Body of pancreas (tissue), 4 donors: ENCODE measurements around the gene IL1RAPL2. TPM values are rescaled to one million over a fixed set of nuclear protein-coding genes. Genes with fewer than 3 reads are reported as not detected.

Experiments
- ATAC-seq: fragments of 150-250 bp; one replicate; pipeline ENCODE4 v1.9.1; 2016
- DNase-seq, 4 donors: peaks; one replicate each; pipeline ENCODE4 v3.0.0-alpha.2; 2019
- H3K27ac ChIP-seq, 4 donors: fragments of 200-600 bp; sonication (generic); 1 replicate in 3 of 4; 2 replicates in 1 of 4; pipeline versions ENCODE4 v1.5.1 to v1.6.1; 2016 to 2019; ENCODE audit warnings: mild to moderate bottlenecking in 1 of 4, mixed read lengths in 1 of 4, moderate library complexity in 1 of 4
- H3K27me3 ChIP-seq, 2 donors: fragments of 200-600 bp; sonication (generic); one replicate each; pipeline ENCODE4 v1.6.0; 2016; ENCODE audit warnings: mild to moderate bottlenecking in 1 of 2
- H3K36me3 ChIP-seq, 2 donors: fragments of 200-600 bp; sonication (generic); replicated peaks in 1 of 2; 2 replicates each; pipeline ENCODE4 v1.5.1; 2016; ENCODE audit warnings: low read depth in 2 of 2; ENCODE audit not compliant: insufficient read depth in 1 of 2
- H3K4me1 ChIP-seq: fragments of 200-600 bp; sonication (generic); one replicate; pipeline ENCODE4 v1.6.0; 2016
- H3K4me3 ChIP-seq, 2 donors: fragments of 200-600 bp; sonication (generic); 1 replicate in 1 of 2; 2 replicates in 1 of 2; pipeline ENCODE4 v1.5.1; 2016 to 2019
- H3K9me3 ChIP-seq, 3 donors: fragments of 200-600 bp; sonication (generic); 1 replicate in 2 of 3; 2 replicates in 1 of 3; pipeline ENCODE4 v1.5.1; 2016
- POLR2A ChIP-seq, 3 donors: fragments of 450-650 bp; IDR thresholded peaks; one replicate each; pipeline ENCODE4 v1.6.1; 2016; ENCODE audit warnings: antibody characterized with exemption in 3 of 3, mild to moderate bottlenecking in 2 of 3
- WGBS, 2 donors: methylation state at CpG; one replicate each; pipeline ENCODE4 v1.1.5; 2017; 5-methylcytosine and 5-hydroxymethylcytosine counted together
- intact Hi-C: fragments of 100-400 bp; cut with DNase I; formaldehyde crosslinking; loops from one replicate; pipeline ENCODE4 v1.15.1; 2023
- total RNA-seq, 2 donors: library from RNA; depleted of rRNA; stranded (reverse); fragments of >200 nt; gene quantifications; one replicate each; pipeline ENCODE4 v1.1.0, GENCODE V29; 2016
- TF ChIP-seq, protein P1 (sequence below), 7 experiments: fragments of 450-650 bp in 4 of 7; fragments of 200-600 bp in 3 of 7; sonication (generic) in 3 of 7; IDR thresholded peaks; one replicate each; pipeline ENCODE4 v1.5.1; 2016 to 2019; ENCODE audit warnings: antibody characterized with exemption in 7 of 7

IL1RAPL2 gene
- total RNA-seq, 2 donors from 2014 or later = not detected

GRCh38 chrX:104795804-104796203 lies 229.8 kb downstream of the IL1RAPL2 start:
- ATAC-seq (no peak), DNase-seq (no peak)
- Histone ChIP-seq H3K4me1 (no peaks in the 10 kb centered on the region), H3K9me3 (no peaks in the 10 kb centered on the region), H3K36me3 (no peaks in the 10 kb centered on the region), H3K27ac (no peak overlapping the region), H3K4me3 (no peak overlapping the region), H3K27me3 (no peaks in the 10 kb centered on the region)
- intact Hi-C loops = no loop called here
- 8 to 40% methylated on average over 1 of the region's 1 CpG for WGBS, 2 donors
- TF ChIP-seq, protein P1, sequence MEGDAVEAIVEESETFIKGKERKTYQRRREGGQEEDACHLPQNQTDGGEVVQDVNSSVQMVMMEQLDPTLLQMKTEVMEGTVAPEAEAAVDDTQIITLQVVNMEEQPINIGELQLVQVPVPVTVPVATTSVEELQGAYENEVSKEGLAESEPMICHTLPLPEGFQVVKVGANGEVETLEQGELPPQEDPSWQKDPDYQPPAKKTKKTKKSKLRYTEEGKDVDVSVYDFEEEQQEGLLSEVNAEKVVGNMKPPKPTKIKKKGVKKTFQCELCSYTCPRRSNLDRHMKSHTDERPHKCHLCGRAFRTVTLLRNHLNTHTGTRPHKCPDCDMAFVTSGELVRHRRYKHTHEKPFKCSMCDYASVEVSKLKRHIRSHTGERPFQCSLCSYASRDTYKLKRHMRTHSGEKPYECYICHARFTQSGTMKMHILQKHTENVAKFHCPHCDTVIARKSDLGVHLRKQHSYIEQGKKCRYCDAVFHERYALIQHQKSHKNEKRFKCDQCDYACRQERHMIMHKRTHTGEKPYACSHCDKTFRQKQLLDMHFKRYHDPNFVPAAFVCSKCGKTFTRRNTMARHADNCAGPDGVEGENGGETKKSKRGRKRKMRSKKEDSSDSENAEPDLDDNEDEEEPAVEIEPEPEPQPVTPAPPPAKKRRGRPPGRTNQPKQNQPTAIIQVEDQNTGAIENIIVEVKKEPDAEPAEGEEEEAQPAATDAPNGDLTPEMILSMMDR (IDR thresholded peaks at IDR 0.05) = no peak
- no peak for TF ChIP-seq POLR2A (IDR thresholded peaks at IDR 0.05)

GRCh38 chrX:104803219-104803618 lies 237.2 kb downstream of the IL1RAPL2 start:
- Histone ChIP-seq H3K27ac (no peak overlapping the region), H3K4me3 (no peak overlapping the region), H3K27me3 (no peaks in the 10 kb centered on the region), H3K36me3 (no peaks in the 10 kb centered on the region), H3K4me1 (no peaks in the 10 kb centered on the region), H3K9me3 (no peaks in the 10 kb centered on the region)
- ATAC-seq = no peak
- WGBS, 2 donors = 20 to 50% methylated on average over 1 of the region's 1 CpG
- TF ChIP-seq, protein P1 (IDR thresholded peaks at IDR 0.05) = no peak
- TF ChIP-seq POLR2A (IDR thresholded peaks at IDR 0.05) = no peak
- intact Hi-C loops = no loop called here
- no peak for DNase-seq

DNA sequence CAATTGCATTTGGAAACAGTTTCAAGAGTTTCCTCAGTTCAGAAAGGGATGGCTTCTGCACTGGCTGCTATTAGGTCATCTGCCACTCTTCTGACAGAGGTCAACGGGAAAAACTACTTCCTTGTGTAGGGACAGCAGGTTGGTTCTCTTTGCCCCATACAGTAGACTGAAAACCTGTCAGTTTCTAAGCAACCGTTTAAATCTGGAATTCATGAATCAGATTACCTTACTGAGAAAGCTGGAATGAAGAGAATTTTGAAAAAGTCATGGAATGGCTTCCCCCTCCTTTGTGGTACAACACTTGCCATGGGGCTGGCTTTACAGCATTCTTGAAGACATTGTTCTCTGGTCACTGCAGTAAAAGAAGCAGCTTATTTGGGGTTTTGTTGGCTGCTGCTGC lies 240.3 kb downstream of the IL1RAPL2 start:
- 33 to 42% methylated on average over 2 of the region's 2 CpGs for WGBS, 2 donors
- Histone ChIP-seq H3K36me3 (no peaks in the 10 kb centered on the region), H3K9me3 (no peaks in the 10 kb centered on the region), H3K4me1 (no peaks in the 10 kb centered on the region), H3K27ac (no peak overlapping the region), H3K27me3 (no peaks in the 10 kb centered on the region), H3K4me3 (no peak overlapping the region)
- intact Hi-C loops = no loop called here
- ATAC-seq (no peak), DNase-seq (no peak)
- no peak for TF ChIP-seq POLR2A (IDR thresholded peaks at IDR 0.05)
- TF ChIP-seq, protein P1 (IDR thresholded peaks at IDR 0.05) = no peak

GRCh38 chrX:104833401-104833800 lies 267.4 kb downstream of the IL1RAPL2 start:
- no peak for DNase-seq
- 38 to 43% methylated on average over 2 of the region's 2 CpGs for WGBS, 2 donors
- no peaks in the 10 kb centered on the region for H3K9me3 ChIP-seq
- H3K4me1 ChIP-seq = no peaks in the 10 kb centered on the region
- H3K36me3 ChIP-seq = no peaks in the 10 kb centered on the region
- intact Hi-C loops = no loop called here
- H3K4me3 ChIP-seq = no peak overlapping the region
- H3K27me3 ChIP-seq = no peaks in the 10 kb centered on the region
- TF ChIP-seq, protein P1 (IDR thresholded peaks at IDR 0.05) = no peak
- no peak for TF ChIP-seq POLR2A (IDR thresholded peaks at IDR 0.05)
- no peak overlapping the region for H3K27ac ChIP-seq
- ATAC-seq = no peak

- no peaks in the 10 kb centered on the region for H3K36me3 ChIP-seq
- no peaks in the 10 kb centered on the region for H3K27me3 ChIP-seq
- intact Hi-C loops = no loop called here
- H3K27ac ChIP-seq = no peak overlapping the region
- DNase-seq (no peak), ATAC-seq (no peak)
- no peaks in the 10 kb centered on the region for H3K4me1 ChIP-seq
- 54% methylated on average over 3 of the region's 4 CpGs; no CpG with 5 or more reads in 1 of the 2 donors for WGBS, 2 donors
- TF ChIP-seq, protein P1 (IDR thresholded peaks at IDR 0.05) = no peak
- TF ChIP-seq POLR2A (IDR thresholded peaks at IDR 0.05) = no peak
- no peak overlapping the region for H3K4me3 ChIP-seq
- H3K9me3 ChIP-seq = no peaks in the 10 kb centered on the region
Measured at GRCh38 chrX:104842646-104843045, 276.6 kb downstream of the IL1RAPL2 start.
